ENCODE data around the gene PEAK1. TPM values are rescaled to one million over a fixed set of nuclear protein-coding genes. Genes with fewer than 3 reads are reported as not detected.

The PEAK1 gene
- total and polyA plus RNA-seq, 2 donors (not counting 3 experiments of a cell fraction or from before 2014, with no cell fraction given) = 17.9 to 91.9 TPM

- POLR2A ChIA-PET = no interaction called here
- TF ChIP-seq POLR2AphosphoS5 (IDR thresholded peaks at IDR 0.05; ENCODE audit: insufficient read depth, low read depth, low read length) = no peak
- TF ChIP-seq GATA2 (IDR thresholded peaks at IDR 0.05; ENCODE audit: insufficient read depth, insufficient read length, low read depth, low read length) = no peak
- no peak for TF ChIP-seq EZH2 (IDR thresholded peaks at IDR 0.05; ENCODE audit: borderline replicate concordance, low read depth, low read length, severe bottlenecking)
- no peak for TF ChIP-seq POLR2A (IDR thresholded peaks at IDR 0.05; ENCODE audit: low read depth, low read length)
- no peak for TF ChIP-seq JUN (IDR thresholded peaks at IDR 0.05; ENCODE audit: borderline replicate concordance, insufficient read depth, insufficient read length, low read depth)
- no peak for TF ChIP-seq MYC (IDR thresholded peaks at IDR 0.05; ENCODE audit: low read depth, low read length)
- no peak for TF ChIP-seq FOS (IDR thresholded peaks at IDR 0.05; ENCODE audit: borderline replicate concordance, insufficient read depth, low read length)
- peaks cover 57% of the 10 kb centered on the region for H3K79me2 ChIP-seq (ENCODE audit: control insufficient read depth, insufficient read depth, low read length)
- H3K36me3 ChIP-seq (ENCODE audit: control insufficient read depth in 2 of 2, extremely low read depth in 1 of 2, insufficient read depth in 2 of 2, low read length in 2 of 2) = no peaks in the 10 kb centered on the region
- H3K4me2 ChIP-seq (ENCODE audit: insufficient read depth, low read length) = peak overlapping the region; percentile 3
- H4K20me1 ChIP-seq (replicated peaks; ENCODE audit: control insufficient read depth, extremely low read depth, insufficient read depth, low read length) = no peaks in the 10 kb centered on the region
- BruUV-seq (replicated peaks) = no TSS peak
- dilution Hi-C loops (cut with MboI; ENCODE audit: extremely low pct_ligation_motif_present, low sequenced_read_pairs) = no loop called here
- H3K9me1 ChIP-seq (replicated peaks; ENCODE audit: control insufficient read depth, extremely low read depth, insufficient read depth, low read length) = no peaks in the 10 kb centered on the region
- no peak overlapping the region for H2AFZ ChIP-seq (ENCODE audit: low read depth, low read length)
- FAIRE-seq = no peak
- intact Hi-C loops (cut with micrococcal nuclease) = no loop called here
- DNase-seq (ENCODE audit: low read depth, low spot score) = no peak
- H3K9ac ChIP-seq (replicated peaks; ENCODE audit: extremely low read depth, insufficient read depth, low read length) = no peak overlapping the region
- no peak overlapping the region for H3K27ac ChIP-seq (ENCODE audit: insufficient read depth, low read depth, low read length)
- no peak overlapping the region for H3K4me3 ChIP-seq (replicated peaks in 1 of 3; ENCODE audit: insufficient read depth in 1 of 3, low read depth in 1 of 3, low read length in 3 of 3)
- H3K9me3 ChIP-seq (replicated peaks; ENCODE audit: control insufficient read depth, insufficient read depth, low read length) = no peaks in the 10 kb centered on the region
- no peaks in the 10 kb centered on the region for H3K27me3 ChIP-seq (ENCODE audit: control insufficient read depth in 2 of 2, insufficient read depth in 2 of 2, low read length in 2 of 2)
- CTCF ChIA-PET = interaction anchor here (1.6 to 2.5 kb wide), 3 partner anchors 8 to 475 kb away, joined by 6 to 10 read pairs (median 8); no protein-coding TSS in a partner anchor
- peaks cover 53% of the 10 kb centered on the region for H3K4me1 ChIP-seq (ENCODE audit: control insufficient read depth, extremely low read depth, insufficient read depth, low read length)
Measured at GRCh38 chr15:77068633-77069032, 351.3 kb downstream of the PEAK1 start.

DNA sequence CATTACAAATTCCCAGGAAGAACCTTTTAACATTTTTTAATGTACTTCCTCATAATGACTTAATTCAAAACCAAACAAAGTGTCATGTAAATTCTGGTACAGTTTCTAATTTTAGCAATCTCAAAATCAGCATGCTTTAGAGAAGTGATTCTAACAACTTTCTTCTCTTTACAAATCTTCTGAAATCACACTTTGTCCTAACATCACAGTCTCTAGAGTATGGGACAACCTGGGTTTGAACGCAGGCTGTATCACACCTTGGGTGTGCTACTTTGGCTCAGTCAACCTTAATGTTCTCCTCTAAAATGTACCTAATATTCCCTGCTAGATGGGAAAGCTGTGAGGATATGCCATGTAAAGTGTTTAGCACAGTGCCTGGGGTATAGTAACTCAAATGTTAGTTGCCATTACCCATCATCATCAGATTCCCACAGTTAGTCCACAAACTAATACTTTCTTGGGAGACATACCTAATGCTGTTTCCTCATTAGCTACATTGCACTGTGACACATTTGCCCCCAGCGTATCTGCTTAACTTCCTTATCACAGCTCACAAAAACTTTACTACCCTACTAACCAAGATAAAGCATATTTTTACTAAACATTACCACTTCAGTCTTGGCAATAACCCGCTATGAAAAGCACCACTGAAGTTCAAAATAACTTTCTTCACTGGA lies 352.1 kb downstream of the PEAK1 start:
- BruUV-seq (replicated peaks) = no TSS peak

More for the DNA sequence above, 352.1 kb downstream of the PEAK1 start:
- H3K27ac ChIP-seq (ENCODE audit: insufficient read depth, low read depth, low read length) = peak overlapping the region; percentile 51
- H3K4me3 ChIP-seq (replicated peaks in 1 of 3; ENCODE audit: insufficient read depth in 1 of 3, low read depth in 1 of 3, low read length in 3 of 3) = no peak overlapping the region
- ChIA-PET POLR2A (interaction anchor here (0.8 to 1.5 kb wide), 2 partner anchors 11 to 50 kb away, joined by 3 to 8 read pairs; no protein-coding TSS in a partner anchor), CTCF (interaction anchor here (1.8 to 2.5 kb wide), 2 partner anchors 9 to 476 kb away, joined by 6 to 10 read pairs; no protein-coding TSS in a partner anchor)
- H3K36me3 ChIP-seq (ENCODE audit: control insufficient read depth in 2 of 2, extremely low read depth in 1 of 2, insufficient read depth in 2 of 2, low read length in 2 of 2) = no peaks in the 10 kb centered on the region
- H3K9me1 ChIP-seq (replicated peaks; ENCODE audit: control insufficient read depth, extremely low read depth, insufficient read depth, low read length) = no peaks in the 10 kb centered on the region
- peaks cover 55% of the 10 kb centered on the region for H3K4me1 ChIP-seq (ENCODE audit: control insufficient read depth, extremely low read depth, insufficient read depth, low read length)
- no peaks in the 10 kb centered on the region for H3K9me3 ChIP-seq (replicated peaks; ENCODE audit: control insufficient read depth, insufficient read depth, low read length)
- TF ChIP-seq JUN (IDR thresholded peaks at IDR 0.05; ENCODE audit: borderline replicate concordance, insufficient read depth, insufficient read length, low read depth) = no peak
- intact Hi-C loops (cut with micrococcal nuclease) = loop anchor here (2.0 kb wide), 1 partner anchor 27 kb away; no protein-coding TSS in a partner anchor
- peak overlapping the region; percentile 10 for H3K4me2 ChIP-seq (ENCODE audit: insufficient read depth, low read length)
- H2AFZ ChIP-seq (ENCODE audit: low read depth, low read length) = no peak overlapping the region
- dilution Hi-C loops (cut with MboI; ENCODE audit: extremely low pct_ligation_motif_present, low sequenced_read_pairs) = no loop called here
- H3K27me3 ChIP-seq (ENCODE audit: control insufficient read depth in 2 of 2, insufficient read depth in 2 of 2, low read length in 2 of 2) = no peaks in the 10 kb centered on the region
- no peaks in the 10 kb centered on the region for H4K20me1 ChIP-seq (replicated peaks; ENCODE audit: control insufficient read depth, extremely low read depth, insufficient read depth, low read length)
- H3K9ac ChIP-seq (replicated peaks; ENCODE audit: extremely low read depth, insufficient read depth, low read length) = peak overlapping the region; percentile 51
- peaks cover 65% of the 10 kb centered on the region for H3K79me2 ChIP-seq (ENCODE audit: control insufficient read depth, insufficient read depth, low read length)
- FAIRE-seq = no peak
- DNase-seq (ENCODE audit: low read depth, low spot score) = peak; percentile 32
